ENCODE results near the gene SNRPA1.

SNRPA1 gene

DNA sequence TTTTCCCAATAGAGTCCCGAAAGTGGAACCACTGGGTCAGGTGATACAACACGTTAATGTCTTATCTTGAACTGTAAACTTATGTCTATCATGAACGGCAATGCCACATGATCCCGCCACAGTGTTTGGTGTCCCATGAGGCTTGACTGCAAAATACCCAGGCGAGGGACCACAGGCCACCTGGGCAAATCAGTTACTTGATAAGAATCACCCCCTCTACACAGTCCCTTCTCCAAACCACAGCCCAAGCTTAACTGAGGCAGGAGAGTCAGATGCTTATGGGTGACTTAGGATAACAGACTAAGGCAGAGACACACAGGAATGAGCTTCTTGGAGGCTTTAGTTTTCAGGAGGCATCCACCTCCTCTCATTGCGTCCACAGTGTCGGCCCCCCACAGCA lies 42.9 kb upstream of the SNRPA1 start:
- TF ChIP-seq TEAD4 (IDR thresholded peaks at IDR 0.05) (no peak), NFIC (IDR thresholded peaks at IDR 0.05) (no peak), RAD21 (IDR thresholded peaks at IDR 0.05; ENCODE audit: low read depth) (no peak), EGR1 (IDR thresholded peaks at IDR 0.05) (no peak), CEBPB (IDR thresholded peaks at IDR 0.05) (no peak), TCF12 (IDR thresholded peaks at IDR 0.05; ENCODE audit: low read depth) (no peak)

GRCh38 chr15:101333907-101334789 lies 39.1 kb upstream of the SNRPA1 start:
- TF ChIP-seq TCF12 (IDR thresholded peaks at IDR 0.05; ENCODE audit: low read depth) = 0 out of 2 replicates have a peak, but pooled peaks have one; percentile 22

GRCh38 chr15:101332061-101332467 lies 37.0 kb upstream of the SNRPA1 start:
- TF ChIP-seq EP300 (IDR thresholded peaks at IDR 0.05; ENCODE audit: borderline replicate concordance) (no peak), CREB1 (IDR thresholded peaks at IDR 0.05; ENCODE audit: low read depth) (no peak), MAX (IDR thresholded peaks at IDR 0.05) (no peak), YY1 (IDR thresholded peaks at IDR 0.05; ENCODE audit: low read depth) (no peak), FOXM1 (IDR thresholded peaks at IDR 0.05; ENCODE audit: borderline replicate concordance, low read depth) (no peak), EGR1 (IDR thresholded peaks at IDR 0.05) (no peak), RAD21 (IDR thresholded peaks at IDR 0.05; ENCODE audit: low read depth) (no peak), ZBTB7A (IDR thresholded peaks at IDR 0.05; ENCODE audit: low read depth) (no peak), TCF12 (IDR thresholded peaks at IDR 0.05; ENCODE audit: low read depth) (no peak), USF1 (IDR thresholded peaks at IDR 0.05) (no peak), TAF1 (IDR thresholded peaks at IDR 0.05; ENCODE audit: low read depth) (no peak), NFIC (IDR thresholded peaks at IDR 0.05) (no peak), REST (IDR thresholded peaks at IDR 0.05; ENCODE audit: low read depth) (no peak), TEAD4 (IDR thresholded peaks at IDR 0.05) (no peak), CEBPB (IDR thresholded peaks at IDR 0.05) (no peak)

DNA sequence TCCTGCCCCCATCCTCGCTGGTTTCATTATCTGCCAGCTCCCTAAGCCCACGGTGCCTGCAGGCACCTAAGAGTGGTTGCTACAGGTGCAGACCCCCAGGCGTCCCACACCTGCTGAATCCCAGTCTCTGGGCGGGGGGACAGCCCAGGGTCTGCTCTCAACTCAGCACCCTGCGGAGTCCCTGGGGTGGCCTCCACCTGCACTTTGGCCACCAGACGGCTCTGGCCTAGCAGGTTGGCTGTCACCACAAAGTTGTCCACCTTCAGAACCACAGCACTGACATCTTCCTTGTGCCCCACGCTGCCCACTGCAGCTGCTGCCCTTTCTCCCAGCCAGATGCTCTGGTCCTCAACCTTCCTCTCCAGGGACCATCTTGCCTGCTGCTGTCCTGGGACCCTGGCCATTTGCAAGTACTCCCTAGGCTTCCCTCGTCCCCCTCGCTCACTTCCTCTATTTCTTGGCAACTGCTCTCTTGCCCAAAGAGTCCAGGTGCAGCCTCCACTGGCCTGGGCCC lies 34.9 kb upstream of the SNRPA1 start:
- no peak for TF ChIP-seq CREB1 (IDR thresholded peaks at IDR 0.05; ENCODE audit: low read depth)
- no peak for TF ChIP-seq REST (IDR thresholded peaks at IDR 0.05; ENCODE audit: low read depth)
- no peak for TF ChIP-seq NFIC (IDR thresholded peaks at IDR 0.05)
- TF ChIP-seq RAD21 (IDR thresholded peaks at IDR 0.05; ENCODE audit: low read depth) = no peak
- TF ChIP-seq FOXM1 (IDR thresholded peaks at IDR 0.05; ENCODE audit: borderline replicate concordance, low read depth) = no peak
- TF ChIP-seq CEBPB (IDR thresholded peaks at IDR 0.05) = no peak

GRCh38 chr15:101329309-101329863 lies 34.3 kb upstream of the SNRPA1 start:
- no peak for TF ChIP-seq TCF12 (IDR thresholded peaks at IDR 0.05; ENCODE audit: low read depth)
- no peak for TF ChIP-seq EGR1 (IDR thresholded peaks at IDR 0.05)
- no peak for TF ChIP-seq USF1 (IDR thresholded peaks at IDR 0.05)
- no peak for TF ChIP-seq TAF1 (IDR thresholded peaks at IDR 0.05; ENCODE audit: low read depth)
- no peak for TF ChIP-seq CEBPB (IDR thresholded peaks at IDR 0.05)
- no peak for TF ChIP-seq MAX (IDR thresholded peaks at IDR 0.05)

DNA sequence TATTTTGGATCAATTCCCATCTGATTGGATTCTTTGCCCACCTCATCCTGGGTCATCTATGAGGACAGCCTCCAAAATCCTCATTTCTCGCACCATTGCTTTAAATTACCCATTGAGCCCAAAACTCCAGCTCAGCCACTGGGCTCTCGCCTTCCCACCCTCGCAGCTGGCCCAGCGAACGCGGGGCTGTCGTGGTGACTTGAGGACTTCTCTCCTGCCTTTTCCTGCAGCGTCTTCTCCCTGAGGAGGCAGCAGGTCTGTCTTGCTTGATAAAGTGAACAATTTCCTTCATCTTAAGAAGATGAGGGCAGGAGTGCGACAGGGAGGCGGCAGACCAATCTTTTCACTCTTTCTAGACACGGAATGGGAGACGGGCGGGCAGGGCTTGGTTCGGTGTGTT lies 33.0 kb upstream of the SNRPA1 start:
- TF ChIP-seq CEBPB (IDR thresholded peaks at IDR 0.05) (no peak), USF1 (IDR thresholded peaks at IDR 0.05) (no peak), NFIC (IDR thresholded peaks at IDR 0.05) (no peak), EGR1 (IDR thresholded peaks at IDR 0.05) (no peak), EP300 (IDR thresholded peaks at IDR 0.05; ENCODE audit: borderline replicate concordance) (no peak), TCF12 (IDR thresholded peaks at IDR 0.05; ENCODE audit: low read depth) (no peak), RAD21 (IDR thresholded peaks at IDR 0.05; ENCODE audit: low read depth) (no peak), MAX (IDR thresholded peaks at IDR 0.05) (no peak), REST (IDR thresholded peaks at IDR 0.05; ENCODE audit: low read depth) (no peak), CREB1 (IDR thresholded peaks at IDR 0.05; ENCODE audit: low read depth) (no peak)

Data from Ishikawa (cell line).